ENCODE measurements around the gene MAN1C1.

MAN1C1 gene

GRCh38 chr1:25703041-25703440, 86.5 kb downstream of the MAN1C1 start:
- Histone ChIP-seq H3K36me3 (ENCODE audit: insufficient read depth, low read length) (no peaks in the 10 kb centered on the region), H3K9me3 (ENCODE audit: insufficient read depth, low read depth, low read length) (no peaks in the 10 kb centered on the region), H3K27me3 (ENCODE audit: insufficient read depth, low read length) (no peaks in the 10 kb centered on the region), H3K27ac (ENCODE audit: low read depth, low read length) (no peak overlapping the region), H3K4me3 (ENCODE audit: low read length) (no peak overlapping the region), H3K9ac (ENCODE audit: low read depth, low read length) (no peak overlapping the region), H3K4me1 (ENCODE audit: insufficient read depth, low read length) (peaks cover 55% of the 10 kb centered on the region)
- WGBS: 97% methylated on average over 5 of the region's 5 CpGs

- 82% methylated on average over 6 of the region's 6 CpGs for WGBS
- Histone ChIP-seq H3K4me3 (ENCODE audit: low read length) (no peak overlapping the region), H3K9ac (ENCODE audit: low read depth, low read length) (no peak overlapping the region), H3K36me3 (ENCODE audit: insufficient read depth, low read length) (no peaks in the 10 kb centered on the region), H3K27ac (ENCODE audit: low read depth, low read length) (no peak overlapping the region), H3K4me1 (ENCODE audit: insufficient read depth, low read length) (peaks cover 60% of the 10 kb centered on the region), H3K27me3 (ENCODE audit: insufficient read depth, low read length) (no peaks in the 10 kb centered on the region), H3K9me3 (ENCODE audit: insufficient read depth, low read depth, low read length) (no peaks in the 10 kb centered on the region)
Measured at GRCh38 chr1:25703671-25704266, 87.2 kb downstream of the MAN1C1 start.

GRCh38 chr1:25704267-25704691, 87.7 kb downstream of the MAN1C1 start:
- 90% methylated on average over 7 of the region's 7 CpGs for WGBS
- Histone ChIP-seq H3K4me1 (ENCODE audit: insufficient read depth, low read length) (peaks cover 65% of the 10 kb centered on the region), H3K9me3 (ENCODE audit: insufficient read depth, low read depth, low read length) (no peaks in the 10 kb centered on the region), H3K36me3 (ENCODE audit: insufficient read depth, low read length) (no peaks in the 10 kb centered on the region), H3K9ac (ENCODE audit: low read depth, low read length) (no peak overlapping the region), H3K4me3 (ENCODE audit: low read length) (no peak overlapping the region), H3K27me3 (ENCODE audit: insufficient read depth, low read length) (no peaks in the 10 kb centered on the region), H3K27ac (ENCODE audit: low read depth, low read length) (no peak overlapping the region)

- no peaks in the 10 kb centered on the region for H3K27me3 ChIP-seq (ENCODE audit: insufficient read depth, low read length)
- no peak overlapping the region for H3K4me3 ChIP-seq (ENCODE audit: low read length)
- no peak overlapping the region for H3K9ac ChIP-seq (ENCODE audit: low read depth, low read length)
- H3K9me3 ChIP-seq (ENCODE audit: insufficient read depth, low read depth, low read length): no peaks in the 10 kb centered on the region
- WGBS: 91% methylated on average over 1 of the region's 2 CpGs
- H3K4me1 ChIP-seq (ENCODE audit: insufficient read depth, low read length): peaks cover 51% of the 10 kb centered on the region
- H3K36me3 ChIP-seq (ENCODE audit: insufficient read depth, low read length): no peaks in the 10 kb centered on the region
- no peak overlapping the region for H3K27ac ChIP-seq (ENCODE audit: low read depth, low read length)
Measured at GRCh38 chr1:25705699-25706098, 89.1 kb downstream of the MAN1C1 start.

GRCh38 chr1:25706146-25707089, 89.8 kb downstream of the MAN1C1 start:
- Histone ChIP-seq H3K9ac (ENCODE audit: low read depth, low read length) (peak overlapping the region; percentile 23; the same call in 1 of the 2 replicates), H3K27ac (ENCODE audit: low read depth, low read length) (peak overlapping the region; percentile 97), H3K4me3 (ENCODE audit: low read length) (no peak overlapping the region), H3K27me3 (ENCODE audit: insufficient read depth, low read length) (no peaks in the 10 kb centered on the region), H3K9me3 (ENCODE audit: insufficient read depth, low read depth, low read length) (no peaks in the 10 kb centered on the region), H3K4me1 (ENCODE audit: insufficient read depth, low read length) (peaks cover 47% of the 10 kb centered on the region), H3K36me3 (ENCODE audit: insufficient read depth, low read length) (no peaks in the 10 kb centered on the region)
- WGBS: 83% methylated on average over 8 of the region's 8 CpGs

GRCh38 chr1:25707280-25708016, 90.9 kb downstream of the MAN1C1 start:
- 27% methylated on average over 5 of the region's 6 CpGs for WGBS
- peak overlapping the region; percentile 97 for H3K27ac ChIP-seq (ENCODE audit: low read depth, low read length)
- peaks cover 41% of the 10 kb centered on the region for H3K4me1 ChIP-seq (ENCODE audit: insufficient read depth, low read length)
- H3K9ac ChIP-seq (ENCODE audit: low read depth, low read length): peak overlapping the region; percentile 63; the same call in 1 of the 2 replicates
- no peaks in the 10 kb centered on the region for H3K27me3 ChIP-seq (ENCODE audit: insufficient read depth, low read length)
- no peaks in the 10 kb centered on the region for H3K36me3 ChIP-seq (ENCODE audit: insufficient read depth, low read length)
- H3K4me3 ChIP-seq (ENCODE audit: low read length): peak overlapping the region; percentile 27
- H3K9me3 ChIP-seq (ENCODE audit: insufficient read depth, low read depth, low read length): no peaks in the 10 kb centered on the region

GRCh38 chr1:25710583-25711347, 94.2 kb downstream of the MAN1C1 start:
- 95% methylated on average over 7 of the region's 7 CpGs for WGBS
- Histone ChIP-seq H3K27me3 (ENCODE audit: insufficient read depth, low read length) (no peaks in the 10 kb centered on the region), H3K9ac (ENCODE audit: low read depth, low read length) (no peak overlapping the region), H3K4me1 (ENCODE audit: insufficient read depth, low read length) (peaks cover 33% of the 10 kb centered on the region), H3K9me3 (ENCODE audit: insufficient read depth, low read depth, low read length) (no peaks in the 10 kb centered on the region), H3K4me3 (ENCODE audit: low read length) (no peak overlapping the region), H3K36me3 (ENCODE audit: insufficient read depth, low read length) (no peaks in the 10 kb centered on the region), H3K27ac (ENCODE audit: low read depth, low read length) (no peak overlapping the region)

GRCh38 chr1:25711555-25712298, 95.1 kb downstream of the MAN1C1 start:
- Histone ChIP-seq H3K27me3 (ENCODE audit: insufficient read depth, low read length) (no peaks in the 10 kb centered on the region), H3K27ac (ENCODE audit: low read depth, low read length) (no peak overlapping the region), H3K9me3 (ENCODE audit: insufficient read depth, low read depth, low read length) (no peaks in the 10 kb centered on the region), H3K4me3 (ENCODE audit: low read length) (no peak overlapping the region), H3K9ac (ENCODE audit: low read depth, low read length) (no peak overlapping the region), H3K36me3 (ENCODE audit: insufficient read depth, low read length) (no peaks in the 10 kb centered on the region), H3K4me1 (ENCODE audit: insufficient read depth, low read length) (peaks cover 23% of the 10 kb centered on the region)
- WGBS: 91% methylated on average over 9 of the region's 16 CpGs

GRCh38 chr1:25712299-25712970, 95.8 kb downstream of the MAN1C1 start:
- 90% methylated on average over 8 of the region's 8 CpGs for WGBS
- Histone ChIP-seq H3K27me3 (ENCODE audit: insufficient read depth, low read length) (no peaks in the 10 kb centered on the region), H3K36me3 (ENCODE audit: insufficient read depth, low read length) (no peaks in the 10 kb centered on the region), H3K4me3 (ENCODE audit: low read length) (no peak overlapping the region), H3K9ac (ENCODE audit: low read depth, low read length) (no peak overlapping the region), H3K4me1 (ENCODE audit: insufficient read depth, low read length) (peaks cover 16% of the 10 kb centered on the region), H3K27ac (ENCODE audit: low read depth, low read length) (no peak overlapping the region), H3K9me3 (ENCODE audit: insufficient read depth, low read depth, low read length) (no peaks in the 10 kb centered on the region)

- no peak overlapping the region for H3K4me3 ChIP-seq (ENCODE audit: low read length)
- WGBS: 91% methylated on average over 4 of the region's 4 CpGs
- no peak overlapping the region for H3K27ac ChIP-seq (ENCODE audit: low read depth, low read length)
- H3K9ac ChIP-seq (ENCODE audit: low read depth, low read length): no peak overlapping the region
- H3K9me3 ChIP-seq (ENCODE audit: insufficient read depth, low read depth, low read length): no peaks in the 10 kb centered on the region
- H3K27me3 ChIP-seq (ENCODE audit: insufficient read depth, low read length): no peaks in the 10 kb centered on the region
- no peaks in the 10 kb centered on the region for H3K36me3 ChIP-seq (ENCODE audit: insufficient read depth, low read length)
- peaks cover 3% of the 10 kb centered on the region for H3K4me1 ChIP-seq (ENCODE audit: insufficient read depth, low read length)
Measured at GRCh38 chr1:25713961-25714360, 97.4 kb downstream of the MAN1C1 start.
